Ramos (cell line): ENCODE measurements around the gene TMEM52B.
"Not testable (repeated sequence)": the region's sequence is repeated elsewhere in the genome, so short reads cannot be mapped to it uniquely, and the experiment has no call there.

Experiments
- in situ Hi-C: fragments of 300-500 bp; cut with MboI; formaldehyde crosslinking; loops from one replicate; pipeline ENCODE4 v1.14.3; 2022; ENCODE audit warnings: low sequenced_read_pairs; ENCODE audit not compliant: unreplicated experiment

The TMEM52B gene

GRCh38 chr12:10210225-10210624 lies 31.4 kb downstream of the TMEM52B start:
- in situ Hi-C loops, result no loop called here

GRCh38 chr12:10211101-10211939 lies 32.5 kb downstream of the TMEM52B start:
- in situ Hi-C loops, result no loop called here

- in situ Hi-C loops, result no loop called here
These were observed 33.3 kb downstream of the TMEM52B start for GRCh38 chr12:10211940-10212738.

- in situ Hi-C loops, result no loop called here
These were observed 33.9 kb downstream of the TMEM52B start, which contains the start of gene GABARAPL1 for GRCh38 chr12:10212739-10213131. GABARAPL1 (plus strand) TSS chr12:10212877; CDS start chr12:10213130, 253 bp downstream.

- in situ Hi-C loops, result no loop called here
These were observed 34.6 kb downstream of the TMEM52B start for GRCh38 chr12:10213168-10214135.

- in situ Hi-C loops, result no loop called here
These were observed 35.5 kb downstream of the TMEM52B start for GRCh38 chr12:10214136-10214894.

- in situ Hi-C loops, result no loop called here
These were observed 36.0 kb downstream of the TMEM52B start for GRCh38 chr12:10214895-10215267.

- in situ Hi-C loops, result no loop called here
These were observed 36.6 kb downstream of the TMEM52B start for GRCh38 chr12:10215436-10215835.

GRCh38 chr12:10215946-10216345 lies 37.1 kb downstream of the TMEM52B start:
- in situ Hi-C loops, result not testable (repeated sequence)

GRCh38 chr12:10218021-10218420 lies 39.2 kb downstream of the TMEM52B start:
- in situ Hi-C loops, result no loop called here

GRCh38 chr12:10220398-10221077 lies 41.7 kb downstream of the TMEM52B start:
- in situ Hi-C loops, result no loop called here

- in situ Hi-C loops, result no loop called here
These were observed 43.0 kb downstream of the TMEM52B start for GRCh38 chr12:10221846-10222245.

GRCh38 chr12:10223208-10223607 lies 44.4 kb downstream of the TMEM52B start:
- in situ Hi-C loops, result no loop called here

GRCh38 chr12:10225426-10225825 lies 46.6 kb downstream of the TMEM52B start:
- in situ Hi-C loops, result not testable (repeated sequence)

GRCh38 chr12:10226086-10226485 lies 47.3 kb downstream of the TMEM52B start:
- in situ Hi-C loops, result no loop called here

GRCh38 chr12:10226731-10227130 lies 47.9 kb downstream of the TMEM52B start:
- in situ Hi-C loops, result no loop called here

- in situ Hi-C loops, result no loop called here
These were observed 48.8 kb downstream of the TMEM52B start for GRCh38 chr12:10227648-10228047.

GRCh38 chr12:10234562-10234961 lies 55.7 kb downstream of the TMEM52B start:
- in situ Hi-C loops, result no loop called here
